Measurements from ENCODE around the gene CYFIP1.

Gene CYFIP1

GRCh38 chr15:22952796-22953579 is 27.2 kb downstream of the CYFIP1 start:
- no peak overlapping the region for H2AFZ ChIP-seq
- no peaks in the 10 kb centered on the region for H3K9me3 ChIP-seq (ENCODE audit: control insufficient read depth, low read length)
- H3K4me3 ChIP-seq (ENCODE audit: low read depth, low read length), result no peak overlapping the region
- H3K27ac ChIP-seq, result no peak overlapping the region
- H3K4me2 ChIP-seq (ENCODE audit: low read length), result no peak overlapping the region
- no peaks in the 10 kb centered on the region for H3K36me3 ChIP-seq (ENCODE audit: control insufficient read depth, insufficient read depth, low read length)
- H3K79me2 ChIP-seq, result peaks cover 27% of the 10 kb centered on the region
- no peaks in the 10 kb centered on the region for H3K27me3 ChIP-seq (ENCODE audit: control insufficient read depth, insufficient read depth, low read length)
- TF ChIP-seq CTCF (IDR thresholded peaks at IDR 0.05), result no peak
- H3K4me1 ChIP-seq, result no peaks in the 10 kb centered on the region
- H3K9ac ChIP-seq, result no peak overlapping the region

- Histone ChIP-seq H3K9me3 (ENCODE audit: control insufficient read depth, low read length) (no peaks in the 10 kb centered on the region), H3K79me2 (peaks cover 30% of the 10 kb centered on the region), H3K27ac (no peak overlapping the region), H2AFZ (no peak overlapping the region), H3K27me3 (ENCODE audit: control insufficient read depth, insufficient read depth, low read length) (no peaks in the 10 kb centered on the region), H3K36me3 (ENCODE audit: control insufficient read depth, insufficient read depth, low read length) (no peaks in the 10 kb centered on the region), H3K4me2 (ENCODE audit: low read length) (no peak overlapping the region), H3K4me3 (ENCODE audit: low read depth, low read length) (no peak overlapping the region), H3K9ac (no peak overlapping the region), H3K4me1 (no peaks in the 10 kb centered on the region)
- no peak for TF ChIP-seq CTCF (IDR thresholded peaks at IDR 0.05)
These were observed 28.5 kb downstream of the CYFIP1 start for GRCh38 chr15:22951381-22952280.

GRCh38 chr15:22951031-22951380 is 29.2 kb downstream of the CYFIP1 start:
- TF ChIP-seq CTCF (IDR thresholded peaks at IDR 0.05), result no peak
- Histone ChIP-seq H3K9me3 (ENCODE audit: control insufficient read depth, low read length) (no peaks in the 10 kb centered on the region), H3K9ac (no peak overlapping the region), H2AFZ (no peak overlapping the region), H3K27ac (no peak overlapping the region), H3K36me3 (ENCODE audit: control insufficient read depth, insufficient read depth, low read length) (no peaks in the 10 kb centered on the region), H3K4me3 (ENCODE audit: low read depth, low read length) (no peak overlapping the region), H3K27me3 (ENCODE audit: control insufficient read depth, insufficient read depth, low read length) (no peaks in the 10 kb centered on the region), H3K79me2 (peaks cover 28% of the 10 kb centered on the region), H3K4me1 (no peaks in the 10 kb centered on the region), H3K4me2 (ENCODE audit: low read length) (no peak overlapping the region)

GRCh38 chr15:22950256-22950990 is 29.7 kb downstream of the CYFIP1 start:
- TF ChIP-seq CTCF (IDR thresholded peaks at IDR 0.05), result no peak
- Histone ChIP-seq H3K9me3 (ENCODE audit: control insufficient read depth, low read length) (no peaks in the 10 kb centered on the region), H3K4me2 (ENCODE audit: low read length) (no peak overlapping the region), H3K27me3 (ENCODE audit: control insufficient read depth, insufficient read depth, low read length) (no peaks in the 10 kb centered on the region), H3K27ac (peak overlapping the region; percentile 6), H3K9ac (no peak overlapping the region), H3K36me3 (ENCODE audit: control insufficient read depth, insufficient read depth, low read length) (no peaks in the 10 kb centered on the region), H3K4me1 (no peaks in the 10 kb centered on the region), H3K79me2 (peaks cover 24% of the 10 kb centered on the region), H2AFZ (no peak overlapping the region), H3K4me3 (ENCODE audit: low read depth, low read length) (no peak overlapping the region)
